Brain microvascular endothelial cell (primary cell): ENCODE results near the gene TMEM40.
A peak's percentile ranks its signal among the peaks of the same experiment; 100 is the strongest.

Source experiments
- DNase-seq: peaks from one replicate; pipeline ENCODE4 v3.0.0-alpha.2; 2020
- H3K27ac ChIP-seq: fragments of 250-450 bp; sonication (Bioruptor Pico); 2 replicates; pipeline ENCODE4 v1.5.1; 2020; ENCODE audit warnings: mild to moderate bottlenecking, moderate library complexity
- H3K27me3 ChIP-seq: fragments of 250-450 bp; sonication (Bioruptor Pico); replicated peaks from 2 replicates; pipeline ENCODE4 v1.5.1; 2020; ENCODE audit warnings: mild to moderate bottlenecking
- H3K36me3 ChIP-seq: fragments of 250-450 bp; sonication (Bioruptor Pico); replicated peaks from 2 replicates; pipeline ENCODE4 v1.5.1; 2020; ENCODE audit warnings: mild to moderate bottlenecking
- H3K4me3 ChIP-seq: 2 replicates; pipeline ENCODE4 v1.5.1; 2011; ENCODE audit warnings: low read depth, mild to moderate bottlenecking, control low read depth, low read length, moderate library complexity
- in situ Hi-C: cut with HindIII; loops from 2 replicates; pipeline ENCODE4 v1.10.0; 2017; ENCODE audit warnings: low sequenced_read_pairs, low pct_ligation_motif_present
- TF ChIP-seq, protein P1 (sequence below): IDR thresholded peaks from 2 replicates; pipeline ENCODE4 v1.5.1; 2011; ENCODE audit warnings: low read depth, mild to moderate bottlenecking, moderate library complexity, low read length, control low read depth, inconsistent platforms; ENCODE audit errors: missing control alignments

Gene TMEM40

DNA sequence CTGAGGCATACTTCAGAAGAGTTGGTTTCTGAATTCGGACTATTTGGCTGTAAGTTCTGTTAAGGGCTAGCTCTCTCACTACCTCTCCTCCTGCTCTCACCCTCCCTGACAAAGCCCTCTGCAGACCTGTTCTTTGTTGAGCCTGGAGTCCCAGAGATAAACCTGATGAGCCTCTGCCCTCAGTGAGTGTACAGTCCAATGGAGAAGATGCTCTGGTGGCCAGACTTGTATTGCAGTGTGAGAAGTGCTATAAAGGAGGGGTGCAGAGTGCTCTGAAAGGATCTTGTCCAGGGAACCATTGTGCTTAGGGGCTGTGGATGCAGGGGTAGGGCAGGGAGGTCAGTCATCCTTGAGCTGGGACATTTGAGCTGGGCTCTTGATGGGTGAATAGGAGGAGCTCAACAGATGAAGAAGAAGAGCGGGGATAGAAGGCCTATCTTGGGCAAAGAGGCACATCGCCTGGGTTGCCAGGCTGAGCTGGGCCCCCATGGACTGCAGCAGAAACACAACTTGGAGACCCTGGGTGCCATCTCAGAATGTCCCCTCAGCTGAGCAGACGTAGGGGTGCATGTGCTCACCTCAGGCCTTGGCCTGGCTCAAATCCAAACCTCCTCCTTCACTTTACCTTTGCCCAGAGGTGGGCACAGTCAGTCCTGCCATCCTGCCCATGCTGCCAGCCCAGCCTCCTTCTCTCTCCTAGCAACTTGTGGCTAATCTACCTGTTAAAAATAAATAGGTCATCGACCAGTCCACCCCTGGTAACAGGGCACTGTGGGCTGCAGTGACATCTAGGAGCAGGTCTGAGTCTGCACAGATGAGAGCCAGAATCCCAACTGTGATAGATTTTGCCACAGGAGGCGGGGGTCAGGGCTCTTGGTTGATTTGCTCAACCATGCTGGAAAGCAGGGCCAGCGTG lies 40.7 kb upstream of the TMEM40 start:
- TF ChIP-seq, protein P1, sequence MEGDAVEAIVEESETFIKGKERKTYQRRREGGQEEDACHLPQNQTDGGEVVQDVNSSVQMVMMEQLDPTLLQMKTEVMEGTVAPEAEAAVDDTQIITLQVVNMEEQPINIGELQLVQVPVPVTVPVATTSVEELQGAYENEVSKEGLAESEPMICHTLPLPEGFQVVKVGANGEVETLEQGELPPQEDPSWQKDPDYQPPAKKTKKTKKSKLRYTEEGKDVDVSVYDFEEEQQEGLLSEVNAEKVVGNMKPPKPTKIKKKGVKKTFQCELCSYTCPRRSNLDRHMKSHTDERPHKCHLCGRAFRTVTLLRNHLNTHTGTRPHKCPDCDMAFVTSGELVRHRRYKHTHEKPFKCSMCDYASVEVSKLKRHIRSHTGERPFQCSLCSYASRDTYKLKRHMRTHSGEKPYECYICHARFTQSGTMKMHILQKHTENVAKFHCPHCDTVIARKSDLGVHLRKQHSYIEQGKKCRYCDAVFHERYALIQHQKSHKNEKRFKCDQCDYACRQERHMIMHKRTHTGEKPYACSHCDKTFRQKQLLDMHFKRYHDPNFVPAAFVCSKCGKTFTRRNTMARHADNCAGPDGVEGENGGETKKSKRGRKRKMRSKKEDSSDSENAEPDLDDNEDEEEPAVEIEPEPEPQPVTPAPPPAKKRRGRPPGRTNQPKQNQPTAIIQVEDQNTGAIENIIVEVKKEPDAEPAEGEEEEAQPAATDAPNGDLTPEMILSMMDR = peak; percentile 5
- no peaks in the 10 kb centered on the region for H3K36me3 ChIP-seq
- no peak overlapping the region for H3K27ac ChIP-seq
- no peak for DNase-seq
- in situ Hi-C loops = no loop called here
- H3K27me3 ChIP-seq = no peaks in the 10 kb centered on the region
- no peak overlapping the region for H3K4me3 ChIP-seq

- TF ChIP-seq, protein P1 = no peak
- H3K36me3 ChIP-seq = no peaks in the 10 kb centered on the region
- H3K27me3 ChIP-seq = no peaks in the 10 kb centered on the region
- DNase-seq = no peak
- no peak overlapping the region for H3K4me3 ChIP-seq
- no peak overlapping the region for H3K27ac ChIP-seq
- in situ Hi-C loops = no loop called here
These were observed 39.6 kb upstream of the TMEM40 start for GRCh38 chr3:12798559-12799179.

DNA sequence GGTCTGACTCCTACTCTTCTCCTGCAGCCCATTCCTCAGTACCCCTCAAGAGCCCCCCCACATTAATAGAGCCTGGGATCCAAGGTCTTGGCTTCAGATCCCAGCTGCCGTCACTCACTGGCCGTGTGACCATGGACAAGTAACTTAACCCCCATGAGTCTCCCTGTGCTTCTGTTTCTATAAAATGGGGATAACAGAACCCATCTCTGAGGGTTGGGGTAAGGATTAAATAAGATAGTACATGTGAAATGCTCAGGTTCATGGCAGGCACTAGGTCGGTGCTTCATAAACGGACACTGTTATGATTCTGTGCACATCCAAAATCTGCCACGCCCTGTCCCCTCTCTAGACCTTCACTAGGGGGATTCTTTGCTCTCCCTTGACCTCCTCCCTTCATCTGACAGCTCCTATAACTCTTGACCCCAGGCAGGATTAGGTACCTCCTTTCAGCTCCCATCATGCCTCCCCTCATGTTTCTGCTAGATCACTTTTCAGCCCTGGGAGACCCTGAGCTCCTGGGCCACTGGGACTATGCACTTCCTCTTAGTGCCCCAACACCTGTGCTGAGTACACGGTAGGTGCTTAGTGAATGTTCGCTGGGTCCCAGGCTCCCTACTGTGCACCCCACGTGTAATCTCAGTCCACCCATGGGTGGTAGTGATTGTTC lies 39.0 kb upstream of the TMEM40 start:
- H3K27ac ChIP-seq = no peak overlapping the region
- DNase-seq = no peak
- TF ChIP-seq, protein P1 = no peak
- H3K36me3 ChIP-seq = no peaks in the 10 kb centered on the region
- H3K27me3 ChIP-seq = no peaks in the 10 kb centered on the region
- no peak overlapping the region for H3K4me3 ChIP-seq
- in situ Hi-C loops = no loop called here

DNA sequence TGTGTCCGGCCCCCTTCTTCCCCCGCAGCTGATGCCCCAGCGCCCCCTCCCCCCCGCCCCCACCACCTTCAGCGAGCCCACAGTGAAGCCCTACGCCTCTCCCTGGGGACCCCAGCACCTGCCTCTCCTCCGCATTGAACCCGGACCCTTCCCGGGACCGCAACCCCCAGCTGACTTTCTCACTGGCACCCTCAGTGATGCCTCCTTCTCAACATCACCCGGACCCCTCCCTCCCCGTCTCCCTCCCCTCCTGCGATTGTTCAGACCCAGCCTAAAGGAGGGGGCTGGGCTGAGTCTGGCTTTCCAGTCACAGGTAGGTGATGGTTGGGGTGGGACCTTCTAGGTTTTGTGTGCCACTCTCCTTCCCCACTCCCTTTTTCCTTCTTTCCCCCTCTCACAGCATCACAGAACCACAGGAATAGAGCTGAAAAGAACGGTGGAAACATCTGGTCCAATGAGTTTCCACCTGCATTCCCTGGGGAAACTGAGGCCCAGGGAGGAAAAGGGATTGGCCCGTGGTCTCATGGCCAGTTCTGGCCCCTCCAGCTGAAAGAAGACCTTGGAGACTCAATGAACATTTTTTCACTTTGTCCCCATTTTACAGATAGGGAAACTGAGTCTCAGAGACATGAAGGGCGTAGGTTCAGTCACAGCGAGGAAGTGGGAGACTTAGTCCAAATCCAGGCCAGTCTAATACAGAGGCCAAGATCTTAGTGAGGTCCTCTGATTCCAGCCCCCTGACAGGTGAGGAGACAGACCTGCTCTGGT lies 38.2 kb upstream of the TMEM40 start:
- in situ Hi-C loops = no loop called here

More for the DNA sequence above, 38.2 kb upstream of the TMEM40 start:
- Histone ChIP-seq H3K36me3 (no peaks in the 10 kb centered on the region), H3K27ac (no peak overlapping the region), H3K27me3 (no peaks in the 10 kb centered on the region), H3K4me3 (peak overlapping the region; percentile 66)
- TF ChIP-seq, protein P1 = no peak
- no peak for DNase-seq
